ENCODE data around the gene SMARCD1.

- TF ChIP-seq POLR2A (conservative IDR thresholded peaks at IDR 0.05) (no peak), JUNB (CRISPR knock-in tag; conservative IDR thresholded peaks at IDR 0.05) (no peak), HDAC2 (IDR thresholded peaks at IDR 0.05) (no peak), E2F1 (CRISPR knock-in tag; IDR thresholded peaks at IDR 0.05) (no peak), ZNF23 (CRISPR knock-in tag; IDR thresholded peaks at IDR 0.05) (no peak), KDM1A (IDR thresholded peaks at IDR 0.05) (no peak), FOXM1 (IDR thresholded peaks at IDR 0.05; ENCODE audit: low read depth) (no peak), FOXM1 (CRISPR knock-in tag; IDR thresholded peaks at IDR 0.05; ENCODE audit: low read depth) (no peak), CTCF (IDR thresholded peaks at IDR 0.05 in 2 of 3, conservative IDR thresholded peaks at IDR 0.05 in 1 of 3; ENCODE audit: insufficient read depth in 2 of 3, low read depth in 1 of 3, low read length in 3 of 3) (no peak), CHD1 (IDR thresholded peaks at IDR 0.05; ENCODE audit: low read length) (no peak), ZNF77 (CRISPR knock-in tag; IDR thresholded peaks at IDR 0.05) (no peak), SRF (CRISPR knock-in tag; IDR thresholded peaks at IDR 0.05) (no peak), MITF (IDR thresholded peaks at IDR 0.05) (no peak), ZBTB43 (CRISPR knock-in tag; IDR thresholded peaks at IDR 0.05) (no peak)
These were observed 32.6 kb upstream of the SMARCD1 start for GRCh38 chr12:50052544-50052943.

Measured in K562 (cell line).